A549 treated with Mapracorat at 1 μM for 4 hours (cell line): ENCODE results near the gene CTSE. TPM values are rescaled to one million over a fixed set of nuclear protein-coding genes. Genes with fewer than 3 reads are reported as not detected.

Source experiments
- total RNA-seq: library from RNA; stranded (reverse); fragments of 200-300 nt; extraction: Qiagen RNA extraction; gene quantifications from 5 replicates; pipeline ENCODE4 v1.2.3, GENCODE V29; 2022

CTSE gene
- 0.12 TPM in 1 of 5 replicates, not detected in the others for total RNA-seq

GRCh38 chr1:206023695-206024094 is at the start of gene CTSE:
CTSE (minus strand) TSS chr1:206023895; CDS start chr1:206023791, 104 bp downstream.

DNA sequence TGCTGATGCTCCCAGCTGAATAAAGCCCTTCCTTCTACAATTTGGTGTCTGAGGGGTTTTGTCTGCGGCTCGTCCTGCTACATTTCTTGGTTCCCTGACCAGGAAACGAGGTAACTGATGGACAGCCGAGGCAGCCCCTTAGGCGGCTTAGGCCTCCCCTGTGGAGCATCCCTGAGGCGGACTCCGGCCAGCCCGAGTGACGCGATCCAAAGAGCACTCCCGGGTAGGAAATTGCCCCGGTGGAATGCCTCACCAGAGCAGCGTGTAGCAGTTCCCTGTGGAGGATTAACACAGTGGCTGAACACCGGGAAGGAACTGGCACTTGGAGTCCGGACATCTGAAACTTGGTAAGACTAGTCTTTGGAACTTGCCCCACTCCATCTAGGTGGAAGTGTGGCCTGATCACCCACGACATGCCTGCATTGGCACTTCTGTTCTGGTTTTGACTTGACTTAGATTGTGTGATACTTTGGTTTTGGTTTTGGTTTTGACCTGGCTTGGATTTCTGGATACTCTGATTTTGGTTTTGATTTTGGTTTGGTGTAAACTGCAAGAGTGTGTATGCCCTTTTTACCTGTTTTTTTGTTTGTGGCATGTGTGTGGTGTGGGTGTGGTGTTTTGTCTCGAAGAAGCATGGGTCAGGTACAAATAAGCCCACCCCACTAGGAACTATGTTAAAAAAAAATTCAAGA is 29.4 kb upstream of the CTSE start, which contains the start of gene RHEX:
TSS of gene RHEX (plus strand) at position 255 of the 692 bp plus-strand sequence. CDS start 44,656 bp downstream, outside the sequence.

DNA sequence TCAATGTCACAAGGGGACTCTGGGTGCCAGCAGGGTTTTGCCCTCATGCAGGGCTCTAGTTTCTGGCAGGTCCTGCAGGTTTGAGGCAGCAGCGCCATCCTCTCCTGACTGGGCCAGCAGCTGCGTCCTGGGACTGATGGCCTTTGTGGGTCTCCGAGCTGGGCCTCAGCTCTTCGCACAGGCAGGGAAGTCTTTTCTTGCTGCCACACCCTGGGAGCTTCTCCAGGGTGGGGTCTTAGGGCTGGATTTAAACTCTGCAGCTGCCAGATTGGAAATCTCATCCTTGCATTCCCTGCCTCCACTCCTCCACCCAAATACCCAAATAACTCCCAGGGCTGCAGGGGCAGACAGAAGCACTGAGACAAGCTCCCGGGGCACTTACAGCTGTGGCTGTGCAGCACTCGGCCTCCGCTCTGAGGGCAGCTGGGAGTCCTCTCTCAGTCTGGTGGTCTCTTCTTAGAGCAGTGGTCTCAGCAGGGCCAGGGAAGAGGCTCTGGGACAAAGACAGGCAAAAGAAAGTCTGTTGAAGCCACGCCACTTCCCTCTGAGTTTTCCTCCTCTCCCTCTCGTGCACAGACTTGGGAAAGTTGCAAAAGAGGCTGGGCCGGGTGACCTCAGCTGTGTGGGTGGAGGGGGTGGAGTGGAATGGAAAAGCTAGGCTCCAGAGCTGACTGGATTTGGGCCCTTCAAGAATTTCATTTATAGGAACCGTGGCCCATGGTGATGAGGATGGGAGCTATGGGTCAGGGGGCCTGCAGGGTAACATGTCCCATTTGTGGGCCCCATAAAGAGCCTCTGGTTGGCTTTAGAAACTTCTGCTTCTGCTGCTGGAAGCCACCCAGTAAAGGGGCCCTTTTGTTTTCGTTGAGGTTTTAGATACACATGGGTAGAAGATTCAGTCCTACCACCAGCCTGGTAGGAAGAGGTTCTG is 20.6 kb downstream of the CTSE start, which contains the start of gene RAB7B:
TSS of gene RAB7B (minus strand) at position 525 of the 931 bp plus-strand sequence. CDS start 9,260 bp downstream, outside the sequence.

Other genes starting within 250 kb of the CTSE start
- gene RAB29, start 248.4 kb downstream of the CTSE start, total RNA-seq: 10.4 to 11.8 TPM (median 11.2 TPM) in 5 replicates
- 19.4 to 21.2 TPM (median 21.1 TPM) in 5 replicates for gene SLC41A1, start 210.7 kb downstream of the CTSE start, total RNA-seq
- gene PM20D1, start 173.8 kb downstream of the CTSE start, total RNA-seq: not detected in 5 replicates
- 0.04 to 0.14 TPM (median 0.10 TPM) in 5 replicates for gene SLC26A9, start 80.4 kb downstream of the CTSE start, total RNA-seq
- gene RAB7B, start 20.5 kb downstream of the CTSE start, total RNA-seq: 0.92 to 1.7 TPM (median 0.96 TPM) in 5 replicates
- gene RHEX, start 29.3 kb upstream of the CTSE start, total RNA-seq: not detected in 5 replicates
- gene AVPR1B, start 93.5 kb upstream of the CTSE start, total RNA-seq: not detected in 5 replicates
- 8.6 to 12.0 TPM (median 10.1 TPM) in 5 replicates for gene FAM72A, start 178.9 kb upstream of the CTSE start, total RNA-seq
- gene SRGAP2, start 179.6 kb upstream of the CTSE start, total RNA-seq: 19.3 to 29.9 TPM (median 26.4 TPM) in 5 replicates